Right atrium auricular region (tissue), 2 donors: ENCODE results near the gene GABARAPL2. TPM values are rescaled to one million over a fixed set of nuclear protein-coding genes. Genes with fewer than 3 reads are reported as not detected.

Experiments
- DNase-seq: peaks from one replicate; pipeline ENCODE4 v3.0.0-alpha.2; 2019; ENCODE audit warnings: low spot score
- H3K27ac ChIP-seq, 2 donors: fragments of 200-600 bp; sonication (generic); 1 replicate in 1 of 2; 2 replicates in 1 of 2; pipeline ENCODE4 v1.5.1; 2016 to 2019
- H3K27me3 ChIP-seq, 2 donors: fragments of 200-600 bp; sonication (generic); one replicate each; pipeline versions ENCODE4 v1.5.1 to v1.6.0; 2017 to 2019
- H3K36me3 ChIP-seq: fragments of 200-600 bp; sonication (generic); one replicate; pipeline ENCODE4 v1.5.1; 2016
- H3K4me1 ChIP-seq, 2 donors: fragments of 200-600 bp; sonication (generic); one replicate each; pipeline versions ENCODE4 v1.5.1 to v1.6.0; 2017 to 2019
- H3K4me3 ChIP-seq, 2 donors: fragments of 200-600 bp; sonication (generic); 1 replicate in 1 of 2; 2 replicates in 1 of 2; pipeline ENCODE4 v1.5.1; 2017 to 2019; ENCODE audit warnings: mild to moderate bottlenecking in 1 of 2, moderate library complexity in 1 of 2
- H3K9me3 ChIP-seq, 2 donors: fragments of 200-600 bp; sonication (generic); one replicate each; pipeline ENCODE4 v1.5.1; 2019
- CTCF ChIP-seq, 2 donors: fragments of 200-600 bp; sonication (generic); IDR thresholded peaks; one replicate each; pipeline ENCODE4 v1.5.1; 2019; ENCODE audit warnings: antibody characterized with exemption in 2 of 2
- total RNA-seq, 2 donors: library from RNA; depleted of rRNA; stranded (reverse); fragments of >200 nt; gene quantifications; one replicate each; pipeline ENCODE4 v1.1.0, GENCODE V29; 2016

Gene GABARAPL2
- total RNA-seq = 100 to 1,000 TPM; 167 to 177 TPM

GRCh38 chr16:75566040-75566757 lies at the start of gene GABARAPL2:
Gene GABARAPL2, plus strand, starts transcription at chr16:75566379. Its CDS starts 108 bp downstream, at chr16:75566487.
- Histone ChIP-seq H3K27me3 (no peaks in the 10 kb centered on the region), H3K27ac (peak within 1 kb of the TSS; percentile 80 to 85), H3K4me3 (peak within 1 kb of the TSS; percentile 83 to 95), H3K9me3 (no peaks in the 10 kb centered on the region), H3K36me3 (peaks cover 30% of the 10 kb centered on the region), H3K4me1 (peaks cover 0 to 54% of the 10 kb centered on the region in 2 donors)
- TF ChIP-seq CTCF (IDR thresholded peaks at IDR 0.05) = no peak
- peak; percentile 82 for DNase-seq

- no peak overlapping the region for H3K27ac ChIP-seq
- DNase-seq = no peak
- no peak for TF ChIP-seq CTCF (IDR thresholded peaks at IDR 0.05)
- no peaks in the 10 kb centered on the region for H3K27me3 ChIP-seq
- no peaks in the 10 kb centered on the region for H3K9me3 ChIP-seq
- H3K4me1 ChIP-seq = peaks cover 0 to 7% of the 10 kb centered on the region in 2 donors
- no peak overlapping the region for H3K4me3 ChIP-seq
- H3K36me3 ChIP-seq = no peaks in the 10 kb centered on the region
Measured at GRCh38 chr16:75519175-75519574, 47.0 kb upstream of the GABARAPL2 start.

GRCh38 chr16:75526032-75526790 lies 40.0 kb upstream of the GABARAPL2 start:
- TF ChIP-seq CTCF (IDR thresholded peaks at IDR 0.05) = no peak
- H3K27me3 ChIP-seq = no peaks in the 10 kb centered on the region
- DNase-seq = no peak
- no peaks in the 10 kb centered on the region for H3K36me3 ChIP-seq
- H3K9me3 ChIP-seq = no peaks in the 10 kb centered on the region
- H3K4me3 ChIP-seq = no peak overlapping the region
- H3K4me1 ChIP-seq = no peaks in the 10 kb centered on the region
- no peak overlapping the region for H3K27ac ChIP-seq

- Histone ChIP-seq H3K4me3 (no peak overlapping the region), H3K9me3 (no peaks in the 10 kb centered on the region), H3K4me1 (no peaks in the 10 kb centered on the region), H3K27me3 (no peaks in the 10 kb centered on the region), H3K36me3 (no peaks in the 10 kb centered on the region), H3K27ac (no peak overlapping the region)
- no peak for DNase-seq
- TF ChIP-seq CTCF (IDR thresholded peaks at IDR 0.05) = no peak
Measured at GRCh38 chr16:75527825-75528299, 38.3 kb upstream of the GABARAPL2 start.

- H3K36me3 ChIP-seq = no peaks in the 10 kb centered on the region
- no peaks in the 10 kb centered on the region for H3K27me3 ChIP-seq
- no peaks in the 10 kb centered on the region for H3K4me1 ChIP-seq
- TF ChIP-seq CTCF (IDR thresholded peaks at IDR 0.05) = no peak
- no peak overlapping the region for H3K27ac ChIP-seq
- no peak overlapping the region for H3K4me3 ChIP-seq
- no peaks in the 10 kb centered on the region for H3K9me3 ChIP-seq
- no peak for DNase-seq
Measured at GRCh38 chr16:75529056-75529905, 36.9 kb upstream of the GABARAPL2 start.
